Spleen (tissue), 11 donors: Measurements from ENCODE around the gene CLASP1. TPM values are rescaled to one million over a fixed set of nuclear protein-coding genes. Genes with fewer than 3 reads are reported as not detected.
"Not testable (repeated sequence)": the region's sequence is repeated elsewhere in the genome, so short reads cannot be mapped to it uniquely, and the experiment has no call there.

Source experiments
- DNase-seq: peaks from one replicate; pipeline ENCODE4 v3.0.0-alpha.2; 2020
- H3K27ac ChIP-seq, 8 donors: fragments of 200-600 bp; sonication (generic) in 7 of 8; 1 replicate in 4 of 8; 2 replicates in 4 of 8; pipeline versions ENCODE4 v1.5.0 to v1.8.0; 2016 to 2021; ENCODE audit warnings: inconsistent platforms in 4 of 8, mild to moderate bottlenecking in 4 of 8, moderate library complexity in 1 of 8
- H3K27me3 ChIP-seq, 7 donors: fragments of 200-600 bp; sonication (generic) in 6 of 7; replicated peaks in 1 of 7; 1 replicate in 4 of 7; 2 replicates in 3 of 7; pipeline versions ENCODE4 v1.5.0 to v1.8.0; 2016 to 2021; ENCODE audit warnings: inconsistent platforms in 3 of 7, mild to moderate bottlenecking in 1 of 7
- H3K36me3 ChIP-seq, 6 donors: fragments of 200-600 bp; sonication (generic) in 5 of 6; 1 replicate in 4 of 6; 2 replicates in 2 of 6; pipeline versions ENCODE4 v1.5.0 to v1.8.0; 2016 to 2021; ENCODE audit warnings: inconsistent platforms in 2 of 6
- H3K4me1 ChIP-seq, 6 donors: fragments of 200-600 bp; sonication (generic) in 5 of 6; 1 replicate in 3 of 6; 2 replicates in 3 of 6; pipeline versions ENCODE4 v1.5.0 to v1.8.0; 2016 to 2021; ENCODE audit warnings: inconsistent platforms in 3 of 6
- H3K4me3 ChIP-seq, 8 donors: fragments of 200-600 bp; sonication (generic) in 7 of 8; 1 replicate in 4 of 8; 2 replicates in 4 of 8; pipeline versions ENCODE4 v1.5.0 to v1.8.0; 2016 to 2021; ENCODE audit warnings: inconsistent platforms in 4 of 8, mild to moderate bottlenecking in 4 of 8, moderate library complexity in 2 of 8
- H3K9me3 ChIP-seq, 8 donors: fragments of 200-600 bp; sonication (generic) in 7 of 8; 1 replicate in 4 of 8; 2 replicates in 4 of 8; pipeline versions ENCODE4 v1.5.0 to v1.8.0; 2016 to 2021; ENCODE audit warnings: inconsistent platforms in 4 of 8
- CTCF ChIP-seq, 11 experiments: fragments of 200-600 bp in 7 of 11; fragments of 450-650 bp in 4 of 11; sonication (generic) in 4 of 11; IDR thresholded peaks in 8 of 11; conservative IDR thresholded peaks in 3 of 11; 1 replicate in 7 of 11; 2 replicates in 4 of 11; pipeline versions ENCODE4 v1.4.0 to v1.8.0; 2016 to 2021; ENCODE audit warnings: antibody characterized with exemption in 11 of 11, inconsistent platforms in 4 of 11, mild to moderate bottlenecking in 1 of 11
- POLR2A ChIP-seq, 3 donors: fragments of 450-650 bp; IDR thresholded peaks; one replicate each; pipeline ENCODE4 v1.5.1; 2017; ENCODE audit warnings: antibody characterized with exemption in 3 of 3, mild to moderate bottlenecking in 1 of 3
- POLR2AphosphoS5 ChIP-seq, 3 donors: sonication (generic); formaldehyde crosslinking; IDR thresholded peaks; one replicate each; pipeline ENCODE4 v1.5.1; 2017; ENCODE audit warnings: antibody characterized with exemption in 3 of 3
- WGBS, 5 donors: extraction: QIAGEN DNeasy Blood & Tissue Kit in 3 of 5; methylation state at CpG; one replicate each; pipeline versions ENCODE4 v1.1.5 to v1.1.7; 2013 to 2018; 5-methylcytosine and 5-hydroxymethylcytosine counted together
- intact Hi-C: fragments of 100-400 bp; cut with DNase I; formaldehyde crosslinking; loops from one replicate; pipeline ENCODE4 v1.15.0; 2023; ENCODE audit warnings: low total_unique reads
- polyA plus RNA-seq, 3 donors: library from polyadenylated mRNA; stranded (reverse); fragments of 200-250 nt; gene quantifications; one replicate each; pipeline ENCODE4 v1.2.1, GENCODE V29; 2013
- total RNA-seq, 7 donors: library from RNA; depleted of rRNA in 3 of 7; stranded (reverse); fragments of >200 nt in 3 of 7; fragmentation: NEBNext Ultra II Directional in 4 of 7; extraction: Animal tissue kit (Norgen Biotek cat#: 25700) in 4 of 7; gene quantifications; one replicate each; pipeline versions ENCODE4 v1.1.0 to v1.2.1, GENCODE V29; 2016 to 2021
- donor health status: healthy with polysubstance abuse.
- donor health status: DM: no; HTN: no; CAD: no; lungs with moderate emphysema.
- donor health status: DM: no; HTN: no; CAD: no.
- donor health status: Bipolar disorder and iron deficiency.
- donor health status: healthy.
- donor health status: DM: no; HTN: no; CAD: no.
- donor health status: DM: yes; HTN: yes; CAD: no.

CLASP1 gene
- total and polyA plus RNA-seq, 10 donors = 4.0 to 103 (median 71.7) TPM

DNA sequence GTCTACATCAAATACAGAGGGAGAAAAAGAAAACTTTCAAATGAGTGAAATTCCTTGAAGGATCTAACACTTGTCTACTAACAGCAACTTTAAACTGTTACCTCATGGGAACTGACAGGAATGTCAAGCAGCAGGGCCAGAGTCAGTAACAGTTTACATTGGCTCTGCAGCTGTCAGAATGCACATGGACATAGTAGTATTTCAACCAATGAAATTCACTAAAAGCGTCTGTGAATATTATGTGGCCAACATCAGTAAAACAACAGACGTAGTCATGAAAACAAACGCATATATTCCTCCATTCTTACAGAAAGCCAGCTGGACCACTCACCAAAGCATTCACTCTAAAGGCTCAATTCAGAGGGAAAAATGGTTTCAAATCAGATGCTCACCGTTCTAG lies 197.9 kb downstream of the CLASP1 start:
- DNase-seq = no peak
- TF ChIP-seq CTCF (IDR thresholded peaks at IDR 0.05 in 8 of 11, conservative IDR thresholded peaks at IDR 0.05 in 3 of 11) (no peak), POLR2AphosphoS5 (IDR thresholded peaks at IDR 0.05) (no peak), POLR2A (IDR thresholded peaks at IDR 0.05) (no peak)
- intact Hi-C loops = no loop called here
- H3K36me3 ChIP-seq = peaks cover 0 to 100% (median 65%) of the 10 kb centered on the region in 6 donors
- no peak overlapping the region for H3K4me3 ChIP-seq
- H3K4me1 ChIP-seq = no peaks in the 10 kb centered on the region
- H3K9me3 ChIP-seq = no peaks in the 10 kb centered on the region
- H3K27ac ChIP-seq = no peak overlapping the region
- WGBS, 5 donors = 89 to 97% (median 94%) methylated on average over 4 of the region's 4 CpGs
- H3K27me3 ChIP-seq = no peaks in the 10 kb centered on the region

DNA sequence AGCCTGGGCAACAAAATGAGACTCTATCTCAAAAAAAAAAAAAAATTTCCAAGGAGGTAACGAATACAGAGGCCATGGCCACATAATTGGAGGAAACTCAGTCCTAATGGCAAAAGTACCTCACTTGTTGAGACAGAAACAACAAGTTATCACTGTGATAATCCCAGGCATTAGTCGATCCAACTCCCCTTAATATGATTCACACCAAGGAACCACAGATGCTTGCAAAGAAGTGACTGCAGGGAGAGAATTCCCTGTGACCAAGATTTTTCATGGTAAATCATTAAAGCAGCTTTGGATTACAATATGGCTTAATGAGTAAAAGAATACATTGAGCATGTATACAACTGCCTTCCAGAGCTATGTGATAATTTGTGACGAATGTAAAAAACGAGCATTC lies 199.0 kb downstream of the CLASP1 start:
- TF ChIP-seq CTCF (IDR thresholded peaks at IDR 0.05 in 8 of 11, conservative IDR thresholded peaks at IDR 0.05 in 3 of 11) = no peak
- TF ChIP-seq POLR2A (IDR thresholded peaks at IDR 0.05) = no peak
- no peak for TF ChIP-seq POLR2AphosphoS5 (IDR thresholded peaks at IDR 0.05)
- intact Hi-C loops = no loop called here
- WGBS, 5 donors = 89 to 97% (median 92%) methylated on average over 4 of the region's 4 CpGs
- Histone ChIP-seq H3K27ac (no peak overlapping the region), H3K36me3 (peaks cover 0 to 100% (median 69%) of the 10 kb centered on the region in 6 donors), H3K4me3 (no peak overlapping the region), H3K27me3 (no peaks in the 10 kb centered on the region), H3K4me1 (no peaks in the 10 kb centered on the region), H3K9me3 (no peaks in the 10 kb centered on the region)
- DNase-seq = no peak

- no peak overlapping the region for H3K4me3 ChIP-seq
- H3K9me3 ChIP-seq = no peaks in the 10 kb centered on the region
- no peaks in the 10 kb centered on the region for H3K27me3 ChIP-seq
- no peaks in the 10 kb centered on the region for H3K4me1 ChIP-seq
- peaks cover 0 to 100% (median 75%) of the 10 kb centered on the region in 6 donors for H3K36me3 ChIP-seq
- WGBS, 5 donors = 88 to 94% (median 92%) methylated on average over 8 of the region's 8 CpGs
- no peak for TF ChIP-seq CTCF (IDR thresholded peaks at IDR 0.05 in 8 of 11, conservative IDR thresholded peaks at IDR 0.05 in 3 of 11)
- no peak for TF ChIP-seq POLR2AphosphoS5 (IDR thresholded peaks at IDR 0.05)
- no peak for TF ChIP-seq POLR2A (IDR thresholded peaks at IDR 0.05)
- DNase-seq = no peak
- H3K27ac ChIP-seq = no peak overlapping the region
- intact Hi-C loops = no loop called here
These were observed 202.5 kb downstream of the CLASP1 start for GRCh38 chr2:121446647-121447241.

DNA sequence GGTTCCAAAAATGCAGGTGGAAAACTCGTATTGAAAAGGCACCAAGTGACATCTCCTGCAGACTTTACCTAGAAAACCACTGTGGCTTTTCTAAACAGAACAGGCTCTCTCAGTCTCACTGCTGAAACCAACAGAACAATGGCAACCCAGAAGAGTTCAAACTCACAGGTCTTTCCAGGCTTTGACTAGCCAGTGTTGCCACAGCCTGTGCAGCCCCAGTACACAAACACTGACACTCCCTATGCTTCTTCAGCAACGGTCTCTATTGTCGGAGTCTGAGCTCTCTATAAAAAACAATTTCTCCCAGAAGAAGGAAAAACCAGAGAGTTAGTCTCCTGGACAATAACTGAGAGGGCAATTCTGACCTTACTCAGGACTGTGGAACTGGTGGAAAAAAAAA lies 206.4 kb downstream of the CLASP1 start:
- Histone ChIP-seq H3K27me3 (no peaks in the 10 kb centered on the region), H3K36me3 (peaks cover 2 to 93% (median 61%) of the 10 kb centered on the region in 6 donors), H3K9me3 (no peaks in the 10 kb centered on the region), H3K4me1 (no peaks in the 10 kb centered on the region), H3K4me3 (no peak overlapping the region), H3K27ac (no peak overlapping the region)
- DNase-seq = no peak
- intact Hi-C loops = no loop called here
- TF ChIP-seq CTCF (IDR thresholded peaks at IDR 0.05 in 8 of 11, conservative IDR thresholded peaks at IDR 0.05 in 3 of 11) = no peak
- no peak for TF ChIP-seq POLR2A (IDR thresholded peaks at IDR 0.05)
- no peak for TF ChIP-seq POLR2AphosphoS5 (IDR thresholded peaks at IDR 0.05)
- WGBS, 5 donors = 82 to 97% (median 94%) methylated on average over 3 of the region's 3 CpGs

DNA sequence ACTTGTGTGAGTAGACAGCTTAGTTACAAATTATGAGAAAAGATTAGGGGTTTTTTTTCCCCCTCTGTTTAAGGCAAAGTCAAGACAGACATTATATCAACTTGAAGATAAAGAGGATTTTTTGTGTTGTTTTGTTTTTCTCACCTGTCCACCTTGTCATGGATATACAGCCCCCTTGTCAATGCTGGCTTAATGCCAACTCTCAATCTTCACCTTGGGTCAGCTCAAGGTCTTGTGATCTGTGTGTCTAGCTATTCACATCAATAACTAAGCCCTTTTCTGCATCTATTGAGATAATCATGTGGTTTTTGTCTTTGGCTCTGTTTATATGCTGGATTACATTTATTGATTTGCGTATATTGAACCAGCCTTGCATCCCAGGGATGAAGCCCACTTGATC lies 211.0 kb downstream of the CLASP1 start:
- H3K4me3 ChIP-seq, H3K27ac ChIP-seq, intact Hi-C loops, H3K4me1 ChIP-seq, DNase-seq, H3K27me3 ChIP-seq, H3K9me3 ChIP-seq: not testable (repeated sequence)
- 91 to 100% (median 95%) methylated on average over 1 of the region's 1 CpG for WGBS, 5 donors
- peaks cover 2 to 71% (median 17%) of the 10 kb centered on the region in 6 donors for H3K36me3 ChIP-seq
